Embryonic facial prominence (tissue), 1 donor: ENCODE results near the gene ATP6V0A4.
"Not testable (repeated sequence)": the region's sequence is repeated elsewhere in the genome, so short reads cannot be mapped to it uniquely, and the experiment has no call there.

ENCODE experiments used
- DNase-seq: peaks from one replicate; pipeline ENCODE4 v3.0.0-alpha.2; 2016; ENCODE audit errors: extremely low spot score

Gene ATP6V0A4

GRCh38 chr7:138802706-138803105, 4.7 kb upstream of the ATP6V0A4 start:
- no peak for DNase-seq

- DNase-seq: no peak
Observed at GRCh38 chr7:138801256-138801655, 3.3 kb upstream of the ATP6V0A4 start.

- DNase-seq: no peak
Observed at GRCh38 chr7:138799336-138800000, 1.5 kb upstream of the ATP6V0A4 start.

- DNase-seq: no peak
Observed at GRCh38 chr7:138798836-138799235, 840 bp upstream of the ATP6V0A4 start.

GRCh38 chr7:138797046-138797445, 950 bp downstream of the ATP6V0A4 start:
- DNase-seq: not testable (repeated sequence)

- DNase-seq: no peak
Observed at GRCh38 chr7:138796038-138796615, 1.9 kb downstream of the ATP6V0A4 start.

GRCh38 chr7:138785587-138786437, 12.2 kb downstream of the ATP6V0A4 start:
- DNase-seq: no peak

- no peak for DNase-seq
Observed at GRCh38 chr7:138784692-138785091, 13.3 kb downstream of the ATP6V0A4 start.

- DNase-seq: no peak
Observed at GRCh38 chr7:138781004-138781403, 17.0 kb downstream of the ATP6V0A4 start.

- no peak for DNase-seq
Observed at GRCh38 chr7:138776166-138776833, 21.7 kb downstream of the ATP6V0A4 start.

- DNase-seq: no peak
Observed at GRCh38 chr7:138773817-138774216, 24.2 kb downstream of the ATP6V0A4 start.

- DNase-seq: no peak
Observed at GRCh38 chr7:138773176-138773575, 24.8 kb downstream of the ATP6V0A4 start.

GRCh38 chr7:138770904-138771303, 27.1 kb downstream of the ATP6V0A4 start:
- no peak for DNase-seq

GRCh38 chr7:138768241-138768640, 29.8 kb downstream of the ATP6V0A4 start:
- DNase-seq: no peak

- DNase-seq: no peak
Observed at GRCh38 chr7:138756591-138757242, 41.3 kb downstream of the ATP6V0A4 start.

GRCh38 chr7:138755842-138756590, 42.0 kb downstream of the ATP6V0A4 start:
- no peak for DNase-seq

GRCh38 chr7:138755331-138755747, 42.7 kb downstream of the ATP6V0A4 start:
- DNase-seq: no peak

GRCh38 chr7:138753610-138754009, 44.4 kb downstream of the ATP6V0A4 start:
- no peak for DNase-seq

GRCh38 chr7:138753150-138753518, 44.9 kb downstream of the ATP6V0A4 start:
- DNase-seq: no peak

- DNase-seq: no peak
Observed at GRCh38 chr7:138752518-138753149, 45.4 kb downstream of the ATP6V0A4 start.
